GM20000 (cell line): ENCODE measurements around the gene HSD17B11.
"Not testable (repeated sequence)": the region's sequence is repeated elsewhere in the genome, so short reads cannot be mapped to it uniquely, and the experiment has no call there.

Source experiments
- DNase-seq: peaks from one replicate; pipeline ENCODE4 v3.0.0; 2012; ENCODE audit warnings: low spot score
- TF ChIP-seq, protein P1 (sequence below): IDR thresholded peaks from 2 replicates; pipeline ENCODE4 v1.5.1; 2012; ENCODE audit warnings: mild to moderate bottlenecking, control low read depth; ENCODE audit errors: extremely low read depth, missing control alignments

The HSD17B11 gene

DNA sequence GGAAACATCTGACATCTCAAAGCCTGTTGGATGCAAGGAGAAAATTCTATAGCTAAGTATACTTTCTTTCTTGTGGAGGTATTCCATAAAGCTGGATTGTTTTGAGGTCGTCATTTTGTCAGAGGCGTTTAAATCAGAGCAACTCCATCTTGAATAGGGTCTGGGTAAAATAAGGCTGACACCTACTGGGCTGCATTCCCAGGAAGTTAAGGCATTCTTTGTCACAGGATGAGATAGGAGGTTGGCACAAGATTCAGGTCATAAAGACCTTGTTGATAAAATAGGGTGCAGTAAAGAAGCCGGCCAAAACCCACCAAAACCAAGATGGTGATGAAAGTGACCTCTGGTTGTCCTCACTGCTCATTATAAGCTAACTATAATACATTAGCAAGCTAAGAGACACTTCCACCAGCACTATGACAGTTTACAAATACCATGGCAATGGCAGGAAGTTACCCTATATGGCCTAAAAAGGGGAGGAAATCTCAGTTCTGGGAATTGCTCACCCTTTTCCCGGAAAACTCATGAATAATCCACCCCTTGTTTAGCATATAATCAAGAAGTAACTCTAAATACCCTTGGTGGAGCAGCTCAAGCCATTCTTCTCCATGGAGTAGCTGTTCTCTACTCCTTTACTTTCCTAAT lies 80.2 kb downstream of the HSD17B11 start:
- TF ChIP-seq, protein P1, sequence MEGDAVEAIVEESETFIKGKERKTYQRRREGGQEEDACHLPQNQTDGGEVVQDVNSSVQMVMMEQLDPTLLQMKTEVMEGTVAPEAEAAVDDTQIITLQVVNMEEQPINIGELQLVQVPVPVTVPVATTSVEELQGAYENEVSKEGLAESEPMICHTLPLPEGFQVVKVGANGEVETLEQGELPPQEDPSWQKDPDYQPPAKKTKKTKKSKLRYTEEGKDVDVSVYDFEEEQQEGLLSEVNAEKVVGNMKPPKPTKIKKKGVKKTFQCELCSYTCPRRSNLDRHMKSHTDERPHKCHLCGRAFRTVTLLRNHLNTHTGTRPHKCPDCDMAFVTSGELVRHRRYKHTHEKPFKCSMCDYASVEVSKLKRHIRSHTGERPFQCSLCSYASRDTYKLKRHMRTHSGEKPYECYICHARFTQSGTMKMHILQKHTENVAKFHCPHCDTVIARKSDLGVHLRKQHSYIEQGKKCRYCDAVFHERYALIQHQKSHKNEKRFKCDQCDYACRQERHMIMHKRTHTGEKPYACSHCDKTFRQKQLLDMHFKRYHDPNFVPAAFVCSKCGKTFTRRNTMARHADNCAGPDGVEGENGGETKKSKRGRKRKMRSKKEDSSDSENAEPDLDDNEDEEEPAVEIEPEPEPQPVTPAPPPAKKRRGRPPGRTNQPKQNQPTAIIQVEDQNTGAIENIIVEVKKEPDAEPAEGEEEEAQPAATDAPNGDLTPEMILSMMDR, result no peak
- DNase-seq, result no peak

DNA sequence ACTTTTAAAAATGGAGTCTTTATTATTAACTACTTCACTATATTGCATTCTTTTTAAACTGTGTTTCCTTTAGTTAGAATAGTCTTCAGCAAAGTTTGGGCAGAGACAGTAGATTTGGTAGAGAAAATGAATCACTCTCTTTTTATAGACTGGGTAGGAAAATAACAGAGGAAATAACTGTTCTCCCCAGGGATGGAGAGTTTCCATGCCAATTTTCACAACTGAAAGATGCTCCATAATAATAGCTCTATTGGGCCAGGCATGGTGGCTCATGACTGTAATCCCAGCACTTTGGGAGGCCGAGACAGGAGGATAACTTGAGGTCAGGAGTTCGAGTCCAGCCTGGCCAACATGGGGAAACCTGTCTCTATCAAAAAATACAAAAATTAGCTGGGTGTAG lies 81.4 kb downstream of the HSD17B11 start:
- TF ChIP-seq, protein P1, result no peak
- DNase-seq, result no peak

DNA sequence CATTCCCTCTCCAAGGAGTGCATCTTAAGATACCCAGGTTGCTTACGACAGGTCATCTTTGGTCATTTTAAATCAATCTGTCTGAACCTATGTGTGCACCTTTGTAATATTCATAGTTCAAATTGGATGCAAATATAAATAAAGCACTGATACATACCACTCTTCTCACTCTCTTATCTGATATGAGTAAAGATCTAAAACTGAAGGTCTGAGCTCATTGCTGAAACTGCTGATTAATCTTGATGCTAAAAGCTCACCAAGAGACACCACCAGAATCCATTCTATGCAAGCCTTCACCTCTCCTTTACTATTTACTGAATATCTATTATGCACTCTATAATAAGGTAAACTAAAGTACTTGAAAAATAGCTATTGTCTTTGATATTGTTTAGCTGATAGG lies 84.9 kb downstream of the HSD17B11 start:
- TF ChIP-seq, protein P1, result no peak

DNA sequence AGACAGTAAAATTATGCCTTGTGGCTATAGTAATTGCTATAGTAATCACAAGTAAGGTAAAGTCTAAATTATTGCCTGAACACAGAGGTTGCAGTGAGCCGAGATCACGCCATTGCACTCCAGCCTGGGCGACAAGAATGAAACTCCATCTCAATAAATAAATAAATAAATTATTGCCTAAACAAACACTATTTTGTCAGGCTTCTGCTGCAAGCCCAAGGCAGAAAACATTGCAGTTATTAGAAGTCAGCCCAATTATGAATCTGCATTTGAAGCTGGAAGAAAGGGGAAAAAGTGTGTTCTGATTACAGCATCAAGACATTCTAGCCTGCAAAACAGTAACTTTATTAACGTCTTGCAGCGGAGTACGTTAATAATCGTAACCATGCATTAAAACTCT lies 85.4 kb downstream of the HSD17B11 start:
- DNase-seq, result no peak
- TF ChIP-seq, protein P1, result no peak

More for the DNA sequence above, 84.9 kb downstream of the HSD17B11 start:
- DNase-seq, result no peak

DNA sequence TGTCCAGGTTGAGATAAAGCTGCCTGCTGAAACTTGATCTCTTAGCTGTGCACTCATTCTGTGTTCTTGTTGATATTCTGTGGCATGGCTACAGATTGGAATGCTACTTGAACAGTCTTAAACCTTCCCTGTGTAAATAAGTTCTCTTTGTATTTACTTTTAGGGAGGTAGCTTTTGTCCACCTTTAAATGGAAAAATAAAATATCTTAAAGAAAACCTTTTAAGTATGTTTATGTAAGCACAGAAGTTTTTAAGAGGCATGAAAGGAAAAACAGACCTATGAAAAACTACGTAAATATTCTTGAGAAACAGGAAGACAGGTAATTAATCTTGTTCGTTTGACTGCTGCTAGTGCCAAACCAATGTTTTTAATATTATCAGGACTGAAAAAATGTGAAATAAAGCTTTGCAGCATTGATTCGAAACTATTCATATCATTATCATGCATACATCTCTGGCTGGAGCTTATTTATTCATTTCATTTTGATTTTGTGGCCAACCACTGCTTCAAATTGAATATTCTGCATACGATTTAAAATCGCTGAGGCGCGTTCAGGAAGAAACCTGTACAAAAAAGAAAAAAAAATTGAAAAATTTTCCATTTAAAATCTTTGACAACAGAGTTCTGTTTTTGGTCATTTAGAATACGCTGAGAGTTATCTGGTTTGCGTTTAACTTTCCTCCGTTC lies 86.1 kb downstream of the HSD17B11 start:
- no peak for DNase-seq
- TF ChIP-seq, protein P1, result no peak

DNA sequence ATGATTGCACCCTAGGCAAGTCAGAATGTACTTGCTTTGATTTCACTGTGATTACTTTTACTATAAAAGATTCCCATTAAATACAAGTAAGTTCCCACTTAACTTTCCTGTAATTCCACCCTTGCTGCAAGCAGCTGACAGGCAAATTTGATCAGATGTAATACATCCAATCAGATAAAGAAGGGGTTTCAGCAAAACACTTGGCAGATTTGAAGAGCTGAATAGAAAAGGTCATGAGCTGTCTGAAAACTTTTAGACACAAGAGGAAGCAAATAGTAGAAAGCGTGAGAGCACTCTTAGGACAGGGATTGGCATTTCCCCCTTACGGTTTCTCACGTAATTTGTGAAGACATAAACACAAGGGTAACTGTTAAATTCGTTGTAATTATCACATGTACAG lies 91.1 kb downstream of the HSD17B11 start:
- no peak for DNase-seq
- TF ChIP-seq, protein P1, result no peak

DNA sequence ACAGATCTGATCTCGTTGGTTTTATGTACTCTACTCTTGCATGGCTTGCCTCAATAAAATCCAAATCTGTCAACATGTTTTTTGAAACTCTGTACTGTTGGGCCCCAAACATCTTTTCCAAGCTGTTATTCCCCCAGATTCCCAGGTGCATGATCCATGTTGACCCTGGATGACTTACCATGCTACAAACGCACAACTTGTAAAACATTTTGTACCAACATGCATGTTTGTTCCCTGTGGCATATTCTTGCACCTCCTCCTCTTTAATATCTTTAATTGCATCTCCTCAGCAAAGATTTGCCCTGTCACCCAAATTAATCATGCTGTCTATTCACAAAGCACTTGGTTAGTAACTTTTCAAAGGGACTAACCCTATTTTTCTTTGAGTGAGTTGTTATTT lies 92.6 kb downstream of the HSD17B11 start:
- DNase-seq, result no peak
- TF ChIP-seq, protein P1, result no peak

DNA sequence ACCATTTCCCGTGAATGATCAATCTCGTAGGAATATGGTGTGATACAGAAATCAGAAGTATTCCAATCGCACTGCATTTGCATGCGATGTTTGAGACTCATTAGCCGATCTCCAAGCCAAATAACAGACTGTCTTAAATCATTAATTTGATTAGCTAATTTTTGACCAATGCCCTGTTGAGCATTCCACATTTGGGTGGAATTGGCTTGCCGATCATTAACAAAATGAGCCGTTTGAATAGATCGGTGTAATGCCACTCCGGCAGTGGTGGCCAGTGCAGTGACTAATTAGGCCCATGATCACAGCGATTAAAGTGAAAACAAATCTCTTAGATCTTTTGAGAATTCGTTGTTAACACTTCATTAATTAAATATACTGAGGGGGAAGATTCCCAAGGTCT lies 96.1 kb downstream of the HSD17B11 start:
- DNase-seq, result not testable (repeated sequence)

DNA sequence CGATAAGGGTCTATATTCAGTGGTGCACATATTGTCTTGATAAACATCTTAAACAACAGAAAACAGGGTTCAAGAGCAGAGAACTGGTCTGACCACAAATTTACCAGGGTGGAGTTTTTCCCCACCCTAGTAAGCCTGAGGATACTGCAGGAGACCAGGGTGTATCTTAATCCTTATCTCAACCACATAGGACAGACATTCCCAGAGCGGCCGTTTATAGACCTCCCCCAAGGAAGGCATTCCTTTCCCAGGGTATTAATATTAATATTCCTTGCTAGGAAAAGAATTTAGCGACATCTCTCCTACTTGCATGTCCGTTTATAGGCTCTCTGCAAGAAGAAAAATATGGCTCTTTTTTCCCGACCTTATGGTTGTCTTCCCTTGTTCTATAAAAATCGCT lies 97.1 kb downstream of the HSD17B11 start:
- DNase-seq, result not testable (repeated sequence)
